Colonic mucosa (tissue), 4 donors: ENCODE data around the gene ACP6. TPM values are rescaled to one million over a fixed set of nuclear protein-coding genes. Genes with fewer than 3 reads are reported as not detected.

Experiments used
- DNase-seq: peaks from one replicate; pipeline ENCODE4 v3.0.0-alpha.2; 2020
- H3K27ac ChIP-seq: fragments of 200-600 bp; one replicate; pipeline ENCODE4 v1.8.0; 2021
- H3K27me3 ChIP-seq: fragments of 200-600 bp; one replicate; pipeline ENCODE4 v1.8.0; 2021
- H3K36me3 ChIP-seq: fragments of 200-600 bp; one replicate; pipeline ENCODE4 v1.8.0; 2021
- H3K4me1 ChIP-seq: fragments of 200-600 bp; one replicate; pipeline ENCODE4 v1.8.0; 2021; ENCODE audit warnings: mild to moderate bottlenecking
- H3K4me3 ChIP-seq: fragments of 200-600 bp; one replicate; pipeline ENCODE4 v1.8.0; 2021
- H3K9ac ChIP-seq, 2 donors: one replicate each; pipeline ENCODE4 v1.7.0; 2013; ENCODE audit warnings: control low read depth in 2 of 2, low read depth in 2 of 2, low read length in 2 of 2
- H3K9me3 ChIP-seq: fragments of 200-600 bp; one replicate; pipeline ENCODE4 v1.8.0; 2021
- intact Hi-C: fragments of 100-400 bp; cut with DNase I; formaldehyde crosslinking; loops from one replicate; pipeline ENCODE4 v1.14.1; 2022
- total RNA-seq, 2 donors: library from RNA; stranded (reverse); fragmentation: NEBNext Ultra II Directional in 1 of 2; extraction: Animal tissue kit (Norgen Biotek cat#: 25700) in 1 of 2; gene quantifications; one replicate each; pipeline ENCODE4 v1.2.1, GENCODE V29; 2021
- TF ChIP-seq, protein P1 (sequence below): fragments of 200-600 bp; IDR thresholded peaks from one replicate; pipeline ENCODE4 v1.8.0; 2022; ENCODE audit warnings: antibody characterized with exemption, mild to moderate bottlenecking
- donor health status: healthy.
- donor health status: DM: no; HTN: no; CAD: no.
- donor health status: DM: no; HTN: no; CAD: no.

ACP6 gene
- total RNA-seq, 2 donors from 2014 or later = 21.6 to 22.7 TPM

GRCh38 chr1:147636314-147636713, 34.0 kb downstream of the ACP6 start:
- DNase-seq = no peak
- H3K4me3 ChIP-seq = no peak overlapping the region
- H3K36me3 ChIP-seq = no peaks in the 10 kb centered on the region
- no peak overlapping the region for H3K9ac ChIP-seq
- no peaks in the 10 kb centered on the region for H3K4me1 ChIP-seq
- no peaks in the 10 kb centered on the region for H3K27me3 ChIP-seq
- no peak overlapping the region for H3K27ac ChIP-seq
- no peaks in the 10 kb centered on the region for H3K9me3 ChIP-seq
- TF ChIP-seq, protein P1, sequence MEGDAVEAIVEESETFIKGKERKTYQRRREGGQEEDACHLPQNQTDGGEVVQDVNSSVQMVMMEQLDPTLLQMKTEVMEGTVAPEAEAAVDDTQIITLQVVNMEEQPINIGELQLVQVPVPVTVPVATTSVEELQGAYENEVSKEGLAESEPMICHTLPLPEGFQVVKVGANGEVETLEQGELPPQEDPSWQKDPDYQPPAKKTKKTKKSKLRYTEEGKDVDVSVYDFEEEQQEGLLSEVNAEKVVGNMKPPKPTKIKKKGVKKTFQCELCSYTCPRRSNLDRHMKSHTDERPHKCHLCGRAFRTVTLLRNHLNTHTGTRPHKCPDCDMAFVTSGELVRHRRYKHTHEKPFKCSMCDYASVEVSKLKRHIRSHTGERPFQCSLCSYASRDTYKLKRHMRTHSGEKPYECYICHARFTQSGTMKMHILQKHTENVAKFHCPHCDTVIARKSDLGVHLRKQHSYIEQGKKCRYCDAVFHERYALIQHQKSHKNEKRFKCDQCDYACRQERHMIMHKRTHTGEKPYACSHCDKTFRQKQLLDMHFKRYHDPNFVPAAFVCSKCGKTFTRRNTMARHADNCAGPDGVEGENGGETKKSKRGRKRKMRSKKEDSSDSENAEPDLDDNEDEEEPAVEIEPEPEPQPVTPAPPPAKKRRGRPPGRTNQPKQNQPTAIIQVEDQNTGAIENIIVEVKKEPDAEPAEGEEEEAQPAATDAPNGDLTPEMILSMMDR = no peak
- intact Hi-C loops = no loop called here

- Histone ChIP-seq H3K9ac (no peak overlapping the region), H3K27ac (no peak overlapping the region)
- intact Hi-C loops = no loop called here
Measured at GRCh38 chr1:147635342-147635741, 35.0 kb downstream of the ACP6 start.

GRCh38 chr1:147634645-147635044, 35.7 kb downstream of the ACP6 start:
- H3K4me3 ChIP-seq = no peak overlapping the region
- no peaks in the 10 kb centered on the region for H3K4me1 ChIP-seq
- TF ChIP-seq, protein P1 = no peak
- DNase-seq = no peak
- H3K36me3 ChIP-seq = no peaks in the 10 kb centered on the region
- no peaks in the 10 kb centered on the region for H3K9me3 ChIP-seq
- no peak overlapping the region for H3K27ac ChIP-seq
- intact Hi-C loops = no loop called here
- H3K27me3 ChIP-seq = no peaks in the 10 kb centered on the region
- no peak overlapping the region for H3K9ac ChIP-seq

More at GRCh38 chr1:147635342-147635741, 35.0 kb downstream of the ACP6 start:
- no peak overlapping the region for H3K4me3 ChIP-seq
- no peaks in the 10 kb centered on the region for H3K27me3 ChIP-seq
- TF ChIP-seq, protein P1 = no peak
- H3K4me1 ChIP-seq = no peaks in the 10 kb centered on the region
- DNase-seq = no peak
- no peaks in the 10 kb centered on the region for H3K36me3 ChIP-seq
- no peaks in the 10 kb centered on the region for H3K9me3 ChIP-seq

DNA sequence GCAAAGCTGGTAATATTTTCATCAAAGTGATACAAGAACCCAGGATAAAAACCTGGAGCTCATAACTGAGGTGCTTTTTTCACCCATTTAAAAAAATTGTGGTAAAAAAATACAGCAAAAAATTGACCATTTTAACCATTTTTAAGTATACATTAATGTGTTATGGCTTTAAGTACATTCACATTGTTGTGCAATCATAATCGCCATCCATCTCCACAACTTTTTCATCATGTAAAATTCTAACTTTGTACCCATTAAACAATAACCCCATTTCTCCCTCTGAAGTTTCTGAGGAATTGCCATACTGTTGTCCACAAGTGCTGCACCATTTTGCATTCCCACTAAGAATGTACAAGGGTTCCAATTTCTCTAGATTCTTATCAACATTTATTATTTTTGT, 36.6 kb downstream of the ACP6 start:
- intact Hi-C loops = no loop called here
- no peaks in the 10 kb centered on the region for H3K9me3 ChIP-seq
- H3K4me3 ChIP-seq = no peak overlapping the region
- H3K27me3 ChIP-seq = no peaks in the 10 kb centered on the region
- TF ChIP-seq, protein P1 = no peak
- H3K27ac ChIP-seq = no peak overlapping the region
- H3K4me1 ChIP-seq = no peaks in the 10 kb centered on the region
- no peak for DNase-seq
- H3K9ac ChIP-seq = no peak overlapping the region
- no peaks in the 10 kb centered on the region for H3K36me3 ChIP-seq

DNA sequence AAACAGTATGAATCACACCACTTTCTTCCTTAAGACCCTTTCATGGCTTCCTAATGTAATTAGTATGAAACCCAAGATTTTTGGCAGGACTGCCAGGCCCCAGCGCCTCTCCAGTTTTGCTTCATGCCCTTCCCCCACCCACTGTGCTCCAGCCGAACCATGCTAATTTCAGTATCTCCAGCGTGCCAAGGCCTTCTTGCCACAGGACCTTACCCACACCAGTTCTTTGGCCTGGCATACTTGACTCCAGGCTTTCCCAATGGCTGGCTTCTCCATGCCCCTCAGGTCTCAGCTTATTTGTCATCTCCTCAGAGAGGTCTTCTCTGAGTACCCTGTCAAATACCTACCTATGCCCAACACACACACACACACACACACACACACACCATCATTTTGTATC, 38.5 kb downstream of the ACP6 start:
- Histone ChIP-seq H3K27ac (no peak overlapping the region), H3K4me1 (no peaks in the 10 kb centered on the region), H3K9ac (no peak overlapping the region), H3K4me3 (no peak overlapping the region), H3K36me3 (no peaks in the 10 kb centered on the region), H3K9me3 (no peaks in the 10 kb centered on the region), H3K27me3 (no peaks in the 10 kb centered on the region)
- TF ChIP-seq, protein P1 = no peak
- no peak for DNase-seq
- intact Hi-C loops = no loop called here

DNA sequence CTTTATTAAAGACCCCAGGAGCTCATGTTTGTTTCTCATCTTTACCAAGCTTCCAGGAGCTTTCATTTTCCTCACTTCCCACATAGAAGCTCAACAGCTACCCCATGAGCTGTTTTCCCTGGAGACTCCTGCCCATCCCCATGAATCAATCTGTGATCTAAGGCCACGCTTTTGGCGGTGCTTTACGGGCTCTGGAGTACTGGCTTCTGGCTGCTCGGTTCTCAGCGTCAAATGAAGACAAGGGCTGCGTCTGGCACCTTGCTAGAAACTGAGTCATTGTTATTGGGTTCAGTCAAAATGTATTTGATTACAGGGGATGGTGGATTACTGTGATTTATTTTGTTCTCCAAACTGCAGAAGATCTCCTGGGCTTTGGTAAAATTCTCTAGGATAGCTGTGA, 39.9 kb downstream of the ACP6 start:
- H3K4me3 ChIP-seq = no peak overlapping the region

More for the DNA sequence above, 39.9 kb downstream of the ACP6 start:
- H3K9ac ChIP-seq = no peak overlapping the region
- no peaks in the 10 kb centered on the region for H3K4me1 ChIP-seq
- H3K27ac ChIP-seq = no peak overlapping the region
- no peaks in the 10 kb centered on the region for H3K9me3 ChIP-seq
- no peaks in the 10 kb centered on the region for H3K36me3 ChIP-seq
- no peak for DNase-seq
- TF ChIP-seq, protein P1 = no peak
- intact Hi-C loops = no loop called here
- H3K27me3 ChIP-seq = no peaks in the 10 kb centered on the region
